ENCODE data around the gene CEP57L1.

DNA sequence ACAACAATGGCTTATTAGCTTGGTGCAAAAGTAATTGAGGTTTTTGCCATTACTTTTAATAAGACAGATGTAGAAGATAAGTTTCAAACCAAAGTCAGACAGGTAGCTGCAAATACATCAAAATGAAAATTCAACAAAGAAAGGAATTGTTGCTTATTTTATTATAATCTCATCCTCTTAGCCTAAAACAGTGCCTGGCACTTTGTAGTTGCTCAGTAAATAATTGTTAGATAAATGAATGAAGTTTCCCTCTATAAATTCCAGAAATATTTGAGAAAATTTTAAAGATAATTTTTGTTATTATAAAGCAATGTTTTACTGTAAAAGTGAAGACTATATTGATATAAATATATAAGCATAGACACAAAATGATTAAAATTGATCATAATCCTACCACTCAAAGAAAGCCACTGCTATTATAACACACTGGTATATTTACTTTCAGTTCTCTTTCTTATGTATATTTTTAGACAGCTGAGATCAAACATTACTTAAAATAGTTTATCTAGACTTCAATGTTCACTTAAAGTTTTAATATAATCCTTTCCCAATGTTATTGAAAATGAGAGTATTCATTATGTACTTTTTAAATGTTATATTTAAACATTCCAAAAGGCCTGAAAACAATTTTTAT lies 43.2 kb upstream of the CEP57L1 start:
- no peak for TF ChIP-seq CEBPB (IDR thresholded peaks at IDR 0.05; ENCODE audit: borderline replicate concordance in 1 of 2, low read depth in 2 of 2, low read length in 2 of 2)
- no peak for TF ChIP-seq SP1 (IDR thresholded peaks at IDR 0.05; ENCODE audit: low read depth, low read length)
- TF ChIP-seq, protein P1, sequence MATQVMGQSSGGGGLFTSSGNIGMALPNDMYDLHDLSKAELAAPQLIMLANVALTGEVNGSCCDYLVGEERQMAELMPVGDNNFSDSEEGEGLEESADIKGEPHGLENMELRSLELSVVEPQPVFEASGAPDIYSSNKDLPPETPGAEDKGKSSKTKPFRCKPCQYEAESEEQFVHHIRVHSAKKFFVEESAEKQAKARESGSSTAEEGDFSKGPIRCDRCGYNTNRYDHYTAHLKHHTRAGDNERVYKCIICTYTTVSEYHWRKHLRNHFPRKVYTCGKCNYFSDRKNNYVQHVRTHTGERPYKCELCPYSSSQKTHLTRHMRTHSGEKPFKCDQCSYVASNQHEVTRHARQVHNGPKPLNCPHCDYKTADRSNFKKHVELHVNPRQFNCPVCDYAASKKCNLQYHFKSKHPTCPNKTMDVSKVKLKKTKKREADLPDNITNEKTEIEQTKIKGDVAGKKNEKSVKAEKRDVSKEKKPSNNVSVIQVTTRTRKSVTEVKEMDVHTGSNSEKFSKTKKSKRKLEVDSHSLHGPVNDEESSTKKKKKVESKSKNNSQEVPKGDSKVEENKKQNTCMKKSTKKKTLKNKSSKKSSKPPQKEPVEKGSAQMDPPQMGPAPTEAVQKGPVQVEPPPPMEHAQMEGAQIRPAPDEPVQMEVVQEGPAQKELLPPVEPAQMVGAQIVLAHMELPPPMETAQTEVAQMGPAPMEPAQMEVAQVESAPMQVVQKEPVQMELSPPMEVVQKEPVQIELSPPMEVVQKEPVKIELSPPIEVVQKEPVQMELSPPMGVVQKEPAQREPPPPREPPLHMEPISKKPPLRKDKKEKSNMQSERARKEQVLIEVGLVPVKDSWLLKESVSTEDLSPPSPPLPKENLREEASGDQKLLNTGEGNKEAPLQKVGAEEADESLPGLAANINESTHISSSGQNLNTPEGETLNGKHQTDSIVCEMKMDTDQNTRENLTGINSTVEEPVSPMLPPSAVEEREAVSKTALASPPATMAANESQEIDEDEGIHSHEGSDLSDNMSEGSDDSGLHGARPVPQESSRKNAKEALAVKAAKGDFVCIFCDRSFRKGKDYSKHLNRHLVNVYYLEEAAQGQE (IDR thresholded peaks at IDR 0.05; ENCODE audit: low read depth, low read length) = no peak
- TF ChIP-seq POLR2AphosphoS5 (IDR thresholded peaks at IDR 0.05; ENCODE audit: low read length) = no peak
- no peak for TF ChIP-seq POLR2A (IDR thresholded peaks at IDR 0.05; ENCODE audit: low read depth, low read length)
- TF ChIP-seq USF2 (IDR thresholded peaks at IDR 0.05; ENCODE audit: borderline replicate concordance, low read depth, low read length) = no peak
- no peak for TF ChIP-seq YY1 (IDR thresholded peaks at IDR 0.05; ENCODE audit: low read depth, low read length)
- no peak for TF ChIP-seq ATF2 (IDR thresholded peaks at IDR 0.05; ENCODE audit: low read length)
- TF ChIP-seq FOXM1 (IDR thresholded peaks at IDR 0.05; ENCODE audit: low read depth, low read length) = no peak
- TF ChIP-seq, protein P2, sequence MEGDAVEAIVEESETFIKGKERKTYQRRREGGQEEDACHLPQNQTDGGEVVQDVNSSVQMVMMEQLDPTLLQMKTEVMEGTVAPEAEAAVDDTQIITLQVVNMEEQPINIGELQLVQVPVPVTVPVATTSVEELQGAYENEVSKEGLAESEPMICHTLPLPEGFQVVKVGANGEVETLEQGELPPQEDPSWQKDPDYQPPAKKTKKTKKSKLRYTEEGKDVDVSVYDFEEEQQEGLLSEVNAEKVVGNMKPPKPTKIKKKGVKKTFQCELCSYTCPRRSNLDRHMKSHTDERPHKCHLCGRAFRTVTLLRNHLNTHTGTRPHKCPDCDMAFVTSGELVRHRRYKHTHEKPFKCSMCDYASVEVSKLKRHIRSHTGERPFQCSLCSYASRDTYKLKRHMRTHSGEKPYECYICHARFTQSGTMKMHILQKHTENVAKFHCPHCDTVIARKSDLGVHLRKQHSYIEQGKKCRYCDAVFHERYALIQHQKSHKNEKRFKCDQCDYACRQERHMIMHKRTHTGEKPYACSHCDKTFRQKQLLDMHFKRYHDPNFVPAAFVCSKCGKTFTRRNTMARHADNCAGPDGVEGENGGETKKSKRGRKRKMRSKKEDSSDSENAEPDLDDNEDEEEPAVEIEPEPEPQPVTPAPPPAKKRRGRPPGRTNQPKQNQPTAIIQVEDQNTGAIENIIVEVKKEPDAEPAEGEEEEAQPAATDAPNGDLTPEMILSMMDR (IDR thresholded peaks at IDR 0.05 in 2 of 3, conservative IDR thresholded peaks at IDR 0.05 in 1 of 3; ENCODE audit: control insufficient read depth in 2 of 3, extremely low read depth in 1 of 3, insufficient read depth in 1 of 3, low read depth in 3 of 3, low read length in 3 of 3) = no peak
- TF ChIP-seq SRF (IDR thresholded peaks at IDR 0.05; ENCODE audit: low read depth in 2 of 2, low read length in 2 of 2) = no peak
- no peak for TF ChIP-seq JUNB (IDR thresholded peaks at IDR 0.05)
- no peak for TF ChIP-seq HCFC1 (IDR thresholded peaks at IDR 0.05; ENCODE audit: low read length)
